GM12874 (cell line): ENCODE measurements around the gene UBASH3B.

Source experiments
- TF ChIP-seq, protein P1 (sequence below): IDR thresholded peaks from 2 replicates; pipeline ENCODE4 v1.5.1; 2011; ENCODE audit warnings: low read depth, mild to moderate bottlenecking, control low read depth, low read length, moderate library complexity; ENCODE audit not compliant: insufficient read depth

UBASH3B gene

DNA sequence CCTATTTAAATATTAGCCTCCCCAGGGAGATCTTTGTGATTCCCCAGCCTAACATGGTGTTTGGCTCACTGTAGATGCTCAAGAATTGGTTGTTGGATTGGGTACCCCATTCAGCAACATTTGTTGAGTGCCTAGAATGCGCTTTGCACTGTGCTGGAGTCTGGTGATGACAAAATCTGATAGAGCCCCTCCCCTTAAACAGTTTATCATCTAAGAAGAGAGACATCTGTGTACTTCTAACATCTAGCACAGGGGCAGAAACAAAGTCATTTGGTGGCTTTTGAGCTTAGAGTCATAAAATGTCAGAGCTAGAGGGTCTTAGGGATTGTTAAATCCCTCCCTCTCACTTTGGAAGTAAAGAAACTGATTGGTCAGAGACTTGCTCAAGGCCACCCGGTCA lies 73.0 kb downstream of the UBASH3B start:
- TF ChIP-seq, protein P1, sequence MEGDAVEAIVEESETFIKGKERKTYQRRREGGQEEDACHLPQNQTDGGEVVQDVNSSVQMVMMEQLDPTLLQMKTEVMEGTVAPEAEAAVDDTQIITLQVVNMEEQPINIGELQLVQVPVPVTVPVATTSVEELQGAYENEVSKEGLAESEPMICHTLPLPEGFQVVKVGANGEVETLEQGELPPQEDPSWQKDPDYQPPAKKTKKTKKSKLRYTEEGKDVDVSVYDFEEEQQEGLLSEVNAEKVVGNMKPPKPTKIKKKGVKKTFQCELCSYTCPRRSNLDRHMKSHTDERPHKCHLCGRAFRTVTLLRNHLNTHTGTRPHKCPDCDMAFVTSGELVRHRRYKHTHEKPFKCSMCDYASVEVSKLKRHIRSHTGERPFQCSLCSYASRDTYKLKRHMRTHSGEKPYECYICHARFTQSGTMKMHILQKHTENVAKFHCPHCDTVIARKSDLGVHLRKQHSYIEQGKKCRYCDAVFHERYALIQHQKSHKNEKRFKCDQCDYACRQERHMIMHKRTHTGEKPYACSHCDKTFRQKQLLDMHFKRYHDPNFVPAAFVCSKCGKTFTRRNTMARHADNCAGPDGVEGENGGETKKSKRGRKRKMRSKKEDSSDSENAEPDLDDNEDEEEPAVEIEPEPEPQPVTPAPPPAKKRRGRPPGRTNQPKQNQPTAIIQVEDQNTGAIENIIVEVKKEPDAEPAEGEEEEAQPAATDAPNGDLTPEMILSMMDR, result no peak

DNA sequence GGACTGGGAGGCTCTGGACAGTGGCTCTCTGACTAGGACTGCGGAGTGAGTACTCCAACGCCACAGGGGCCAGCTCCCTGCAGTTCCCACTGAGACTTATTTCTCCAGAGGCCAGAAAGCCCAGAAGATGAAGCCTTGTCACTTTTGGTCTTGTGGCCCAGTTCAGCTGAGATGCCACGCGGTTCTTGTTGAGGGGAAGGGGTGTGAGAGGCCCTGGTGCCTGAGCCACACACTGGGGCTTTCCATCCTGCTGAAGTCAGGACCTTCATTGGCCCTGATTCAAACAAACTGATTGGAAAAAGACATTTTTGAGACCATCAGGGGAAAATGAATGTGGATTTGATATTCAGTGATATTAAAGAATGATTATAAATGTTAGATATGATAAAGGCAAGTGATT lies 73.6 kb downstream of the UBASH3B start:
- TF ChIP-seq, protein P1, result no peak

DNA sequence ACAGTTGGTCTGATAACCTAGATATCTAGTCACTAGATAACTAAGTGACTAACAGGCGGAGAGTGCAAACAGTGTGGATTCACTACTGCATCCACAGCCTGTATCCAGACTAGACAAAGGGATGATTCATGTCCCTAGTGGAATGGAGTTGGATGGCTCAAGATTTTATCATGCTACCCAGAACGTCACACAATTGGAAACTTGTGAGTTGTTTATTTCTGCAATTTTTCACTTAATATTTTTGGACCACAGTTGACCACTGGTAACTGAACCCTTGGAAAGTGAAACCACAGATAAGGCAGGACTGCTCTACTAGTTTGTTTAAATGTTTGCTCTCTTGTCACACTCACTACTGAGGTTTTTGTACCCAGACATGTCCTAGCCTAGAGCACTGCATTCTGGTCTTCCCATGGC lies 76.0 kb downstream of the UBASH3B start:
- TF ChIP-seq, protein P1, result no peak

DNA sequence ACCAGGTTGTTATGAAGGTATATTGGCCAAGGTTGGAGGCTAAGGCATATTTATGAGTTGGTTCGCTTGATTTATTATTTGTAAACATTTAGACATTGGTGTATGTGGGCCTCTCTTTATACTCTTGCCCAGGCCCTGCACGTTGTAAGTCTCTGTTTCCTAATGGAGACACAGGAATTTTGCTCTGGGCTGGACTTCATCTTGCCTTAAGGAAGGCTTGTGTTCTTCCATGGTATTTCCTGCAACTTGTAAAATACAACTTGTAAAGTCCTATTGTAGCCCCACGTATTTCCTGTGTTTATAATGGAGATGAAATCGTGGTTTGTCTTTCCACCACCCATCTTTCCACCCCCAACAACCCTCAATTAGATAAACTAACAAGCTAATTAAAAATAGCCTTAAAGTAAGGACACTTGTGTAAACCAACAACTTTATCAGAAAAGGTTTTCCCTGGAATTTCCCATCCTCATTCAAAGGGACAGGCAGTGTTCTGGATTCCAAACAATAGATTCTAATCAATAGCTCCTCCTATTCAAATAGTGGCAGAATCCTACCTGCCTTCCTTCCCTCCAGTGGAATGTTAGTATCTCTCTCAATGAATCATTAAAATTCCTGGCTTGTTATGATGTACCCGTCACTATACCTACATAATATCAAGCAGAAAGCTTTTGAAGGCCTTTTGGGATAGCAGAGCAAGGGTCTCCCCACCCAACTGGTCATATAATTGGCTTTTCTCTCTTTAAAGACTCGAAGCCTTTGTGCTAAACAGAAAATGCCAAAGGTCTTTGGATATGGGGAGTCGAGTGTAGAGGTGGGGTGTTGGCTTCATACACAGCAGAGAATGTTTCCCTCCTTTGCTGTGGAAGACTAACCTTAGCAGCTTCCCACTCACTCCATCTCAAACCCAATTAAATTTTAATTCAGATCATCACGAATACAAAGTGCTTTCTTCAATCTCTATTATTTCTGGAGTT lies 77.1 kb downstream of the UBASH3B start:
- TF ChIP-seq, protein P1, result no peak

DNA sequence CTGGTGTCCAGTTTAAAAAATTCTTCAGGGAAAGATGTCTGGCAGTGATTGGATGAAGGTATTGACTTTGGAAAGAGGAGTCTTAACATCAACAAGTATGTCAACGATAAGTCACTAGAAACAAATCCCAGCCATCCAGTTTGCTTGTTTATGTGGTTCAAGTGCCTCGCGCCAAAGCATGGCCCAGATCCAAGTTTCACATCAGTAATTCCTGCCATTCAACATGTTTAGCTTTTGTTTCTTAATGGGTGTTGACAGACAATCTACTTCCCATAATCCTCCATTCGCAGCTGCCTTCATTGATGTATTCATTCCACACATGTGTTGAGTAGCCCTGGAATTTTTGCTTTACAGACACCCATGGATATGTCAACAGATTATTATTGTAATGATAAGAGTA lies 77.8 kb downstream of the UBASH3B start:
- TF ChIP-seq, protein P1, result no peak

DNA sequence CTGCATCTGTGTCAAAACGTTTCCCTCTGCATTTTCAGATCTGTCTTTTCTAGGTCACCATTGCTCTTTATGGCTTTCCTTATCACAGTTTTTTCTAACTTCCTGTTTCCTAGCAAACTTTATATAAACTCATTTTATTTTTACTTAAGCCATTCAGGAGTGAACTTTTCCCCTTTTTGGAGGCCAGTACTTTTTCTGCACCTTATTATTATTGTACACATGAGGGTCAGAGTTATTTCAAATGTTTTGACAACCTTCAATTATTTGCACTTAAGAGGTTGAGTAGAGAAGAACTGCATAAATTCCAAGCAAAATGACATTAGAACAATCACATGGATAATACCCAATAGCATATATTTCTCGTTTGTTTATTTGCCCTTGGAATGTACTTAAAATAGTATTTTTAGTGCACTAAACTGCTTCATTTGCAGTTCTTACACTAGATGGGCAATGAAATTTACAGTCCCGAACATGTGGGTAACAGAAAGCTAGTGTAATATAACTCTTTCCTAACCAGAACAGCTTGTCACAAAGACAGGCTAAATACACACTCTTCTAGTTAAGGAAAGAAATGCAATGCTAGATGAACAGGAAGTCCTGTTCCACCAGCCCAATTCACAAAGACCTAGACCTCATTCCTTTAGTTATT lies 79.5 kb downstream of the UBASH3B start:
- TF ChIP-seq, protein P1, result no peak

DNA sequence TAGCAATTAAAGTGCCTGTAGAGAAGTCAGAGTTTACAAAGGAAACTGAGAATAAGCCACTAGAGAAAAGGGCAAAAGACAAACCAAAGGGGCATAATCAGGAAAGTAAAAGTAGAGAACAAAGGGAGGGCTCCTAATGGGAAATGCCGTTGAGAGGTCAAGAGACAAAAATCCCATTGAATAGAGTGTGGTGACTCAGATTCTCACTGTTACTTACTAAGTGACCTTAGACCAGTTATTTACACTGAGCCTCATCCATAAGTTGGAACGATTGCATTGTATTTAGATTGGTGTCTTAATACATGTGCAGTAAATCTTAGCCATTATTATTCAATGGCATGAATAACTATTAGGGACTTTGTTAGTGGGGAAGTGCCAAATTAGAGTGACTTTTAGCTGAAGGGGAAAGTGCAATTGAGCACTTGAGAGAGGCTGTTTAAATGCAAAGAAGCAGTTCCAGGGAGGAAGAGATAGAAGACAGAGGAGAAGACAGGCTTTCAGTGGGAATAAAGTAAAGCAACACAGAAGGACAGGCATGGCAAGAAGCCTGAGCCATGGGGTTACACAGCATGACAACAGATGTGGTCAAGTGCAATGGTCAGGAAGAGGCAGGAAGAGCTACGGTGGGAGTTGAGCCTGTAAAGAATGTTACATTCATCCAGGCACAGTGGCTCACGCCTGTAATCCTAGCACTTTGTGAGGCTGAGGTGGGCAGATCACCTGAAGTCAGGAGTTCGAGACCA lies 82.6 kb downstream of the UBASH3B start:
- TF ChIP-seq, protein P1, result no peak
